Astrocyte (in vitro differentiated cells and primary cell): ENCODE measurements around the gene CHST11. TPM values are rescaled to one million over a fixed set of nuclear protein-coding genes. Genes with fewer than 3 reads are reported as not detected.

Source experiments
- DNase-seq: peaks from one replicate; pipeline ENCODE4 v3.0.0-alpha.2; 2010; ENCODE audit warnings: low read depth
- FAIRE-seq: peaks from 2 replicates; lab custom pipeline; 2011; peaks lifted over from hg19 to GRCh38; lab: Jason Lieb, UNC
- H2AFZ ChIP-seq: 2 replicates; pipeline ENCODE4 v1.6.0; 2012; ENCODE audit warnings: low read depth, low read length, inconsistent platforms
- H3K27ac ChIP-seq: 2 replicates; pipeline ENCODE4 v1.5.1; 2011; ENCODE audit warnings: low read depth, low read length, inconsistent platforms
- H3K27me3 ChIP-seq: 2 replicates; pipeline ENCODE4 v1.6.0; 2011; ENCODE audit warnings: low read length, inconsistent platforms; ENCODE audit not compliant: insufficient read depth
- H3K36me3 ChIP-seq: 2 replicates; pipeline ENCODE4 v1.5.1; 2011; ENCODE audit warnings: low read length, inconsistent platforms; ENCODE audit not compliant: insufficient read depth
- H3K4me1 ChIP-seq: 2 replicates; pipeline ENCODE4 v1.5.1; 2011; ENCODE audit warnings: low read length, inconsistent platforms; ENCODE audit not compliant: insufficient read depth
- H3K4me2 ChIP-seq: 2 replicates; pipeline ENCODE4 v1.6.0; 2012; ENCODE audit warnings: low read length, inconsistent platforms
- H3K4me3 ChIP-seq: 2 replicates; pipeline ENCODE4 v1.5.1; 2011; ENCODE audit warnings: low read depth, mild to moderate bottlenecking, low read length, inconsistent platforms; ENCODE audit not compliant: insufficient read depth
- H3K79me2 ChIP-seq: 2 replicates; pipeline ENCODE4 v1.6.0; 2012; ENCODE audit warnings: mild to moderate bottlenecking, low read length, inconsistent platforms; ENCODE audit not compliant: insufficient read depth
- H3K9ac ChIP-seq: 2 replicates; pipeline ENCODE4 v1.6.0; 2012; ENCODE audit warnings: mild to moderate bottlenecking, low read length, inconsistent platforms
- H3K9me3 ChIP-seq: 2 replicates; pipeline ENCODE4 v1.5.1; 2012; ENCODE audit warnings: low read depth, mild to moderate bottlenecking, low read length, inconsistent platforms; ENCODE audit not compliant: insufficient read depth
- H4K20me1 ChIP-seq: 2 replicates; pipeline ENCODE4 v1.6.0; 2012; ENCODE audit warnings: low read length, inconsistent platforms; ENCODE audit not compliant: insufficient read depth
- H3K27ac Mint-ChIP-seq: one replicate; pipeline ENCODE4 v1.8.0; 2021; ENCODE audit warnings: mild to moderate bottlenecking, mixed read lengths; ENCODE audit not compliant: unreplicated experiment
- H3K27me3 Mint-ChIP-seq: one replicate; pipeline ENCODE4 v1.8.0; 2021; ENCODE audit warnings: low read depth, mixed read lengths; ENCODE audit not compliant: unreplicated experiment
- H3K36me3 Mint-ChIP-seq: one replicate; pipeline ENCODE4 v1.8.0; 2021; ENCODE audit warnings: low read depth, mixed read lengths; ENCODE audit not compliant: unreplicated experiment
- H3K4me1 Mint-ChIP-seq: one replicate; pipeline ENCODE4 v1.8.0; 2021; ENCODE audit warnings: low read depth, mixed read lengths; ENCODE audit not compliant: unreplicated experiment
- H3K4me3 Mint-ChIP-seq: one replicate; pipeline ENCODE4 v1.8.0; 2021; ENCODE audit warnings: mild to moderate bottlenecking, moderate library complexity, mixed read lengths; ENCODE audit not compliant: unreplicated experiment
- H3K9me3 Mint-ChIP-seq: one replicate; pipeline ENCODE4 v1.8.0; 2021; ENCODE audit warnings: mild to moderate bottlenecking, mixed read lengths; ENCODE audit not compliant: unreplicated experiment
- CTCF ChIP-seq: IDR thresholded peaks from 2 replicates; pipeline ENCODE4 v1.5.1; 2011; ENCODE audit warnings: low read depth, mild to moderate bottlenecking, inconsistent platforms, low read length, moderate library complexity; ENCODE audit not compliant: insufficient read depth
- EZH2 ChIP-seq: IDR thresholded peaks from 2 replicates; pipeline ENCODE4 v1.6.1; 2012; ENCODE audit warnings: mild to moderate bottlenecking, low read length, inconsistent platforms; ENCODE audit not compliant: insufficient read depth
- total RNA-seq: library from RNA; stranded (reverse); gene quantifications from 2 replicates; pipeline ENCODE4 v1.2.1, GENCODE V29; 2021

The CHST11 gene
- total RNA-seq, 1 donor from 2014 or later: 30.2 TPM

GRCh38 chr12:104604995-104605675 lies 148.4 kb downstream of the CHST11 start:
- FAIRE-seq (no peak), DNase-seq (no peak)
- Histone ChIP-seq H3K36me3 (no peaks in the 10 kb centered on the region), H3K4me2 (peak overlapping the region; percentile 72), H3K4me1 (peaks cover 36% of the 10 kb centered on the region), H3K4me3 (no peak overlapping the region), H3K27ac (no peak overlapping the region), H3K79me2 (peaks cover 7% of the 10 kb centered on the region), H3K9ac (peak overlapping the region; percentile 66), H3K27me3 (no peaks in the 10 kb centered on the region), H2AFZ (no peak overlapping the region), H3K9me3 (no peaks in the 10 kb centered on the region), H4K20me1 (peaks cover 8% of the 10 kb centered on the region)
- Mint-ChIP-seq H3K36me3 (peaks cover 5% of the 10 kb centered on the region), H3K4me1 (peaks cover 42% of the 10 kb centered on the region), H3K9me3 (no peaks in the 10 kb centered on the region), H3K27ac (peak overlapping the region; percentile 76), H3K27me3 (no peaks in the 10 kb centered on the region), H3K4me3 (peak overlapping the region; percentile 42)
- TF ChIP-seq CTCF (no peak), EZH2 (no peak)

GRCh38 chr12:104605685-104606084 lies 148.9 kb downstream of the CHST11 start:
- Histone ChIP-seq H3K4me1 (peaks cover 36% of the 10 kb centered on the region), H3K4me3 (no peak overlapping the region), H3K27ac (no peak overlapping the region), H3K79me2 (peaks cover 3% of the 10 kb centered on the region), H3K9ac (no peak overlapping the region), H2AFZ (no peak overlapping the region), H3K27me3 (no peaks in the 10 kb centered on the region), H3K9me3 (no peaks in the 10 kb centered on the region), H4K20me1 (peaks cover 11% of the 10 kb centered on the region), H3K36me3 (no peaks in the 10 kb centered on the region), H3K4me2 (peak overlapping the region; percentile 34)
- Mint-ChIP-seq H3K27me3 (no peaks in the 10 kb centered on the region), H3K4me1 (peaks cover 42% of the 10 kb centered on the region), H3K4me3 (no peak overlapping the region), H3K9me3 (no peaks in the 10 kb centered on the region), H3K36me3 (peaks cover 5% of the 10 kb centered on the region), H3K27ac (peak overlapping the region; percentile 76)
- DNase-seq: peak; percentile 25
- no peak for FAIRE-seq
- TF ChIP-seq EZH2 (no peak), CTCF (no peak)

- H3K27ac Mint-ChIP-seq: no peak overlapping the region
- Histone ChIP-seq H3K4me3 (no peak overlapping the region), H3K9ac (no peak overlapping the region), H3K27me3 (no peaks in the 10 kb centered on the region), H3K9me3 (no peaks in the 10 kb centered on the region), H2AFZ (no peak overlapping the region), H3K4me1 (peaks cover 20% of the 10 kb centered on the region), H3K36me3 (no peaks in the 10 kb centered on the region), H3K27ac (no peak overlapping the region), H3K79me2 (peaks cover 6% of the 10 kb centered on the region), H4K20me1 (peaks cover 20% of the 10 kb centered on the region), H3K4me2 (no peak overlapping the region)
- no peak overlapping the region for H3K4me3 Mint-ChIP-seq
- H3K4me1 Mint-ChIP-seq: peaks cover 22% of the 10 kb centered on the region
- no peaks in the 10 kb centered on the region for H3K27me3 Mint-ChIP-seq
- no peak for FAIRE-seq
- H3K9me3 Mint-ChIP-seq: no peaks in the 10 kb centered on the region
- TF ChIP-seq CTCF: no peak
- TF ChIP-seq EZH2: no peak
- no peak for DNase-seq
- peaks cover 5% of the 10 kb centered on the region for H3K36me3 Mint-ChIP-seq
Measured at GRCh38 chr12:104608998-104609397, 152.2 kb downstream of the CHST11 start.
